WTC11 (cell line): ENCODE data around the gene GSC. TPM values are rescaled to one million over a fixed set of nuclear protein-coding genes. Genes with fewer than 3 reads are reported as not detected.

Experiments
- ATAC-seq: fragments of 200-7000 bp; cut with Tn5 transposase; 2 replicates; pipeline ENCODE4 v1.10.0; 2021; ENCODE audit warnings: mild to moderate bottlenecking, moderate library complexity
- CTCF ChIA-PET: fragments of 300-600 bp; sonication (Branson Sonifier 250); formaldehyde crosslinking; loops from one replicate; lab custom pipeline; 2021; ENCODE audit warnings: antibody characterized with exemption; lab: Charles Lee
- POLR2A ChIA-PET: fragments of 350-600 bp; sonication (Branson Sonifier 250); formaldehyde crosslinking; loops from one replicate; lab custom pipeline; 2021; ENCODE audit warnings: antibody characterized with exemption; lab: Charles Lee
- DNase-seq: peaks from one replicate; pipeline ENCODE4 v3.0.0; 2021; ENCODE audit warnings: low spot score
- H3K27ac Mint-ChIP-seq: 2 replicates; pipeline ENCODE4 v1.8.0; 2021; ENCODE audit warnings: mixed read lengths
- H3K27me3 Mint-ChIP-seq: 2 replicates; pipeline ENCODE4 v1.8.0; 2021; ENCODE audit warnings: low read depth, mild to moderate bottlenecking, moderate library complexity, mixed read lengths
- H3K36me3 Mint-ChIP-seq: 2 replicates; pipeline ENCODE4 v1.8.0; 2021; ENCODE audit warnings: mixed read lengths
- H3K4me1 Mint-ChIP-seq: 2 replicates; pipeline ENCODE4 v1.8.0; 2022; ENCODE audit warnings: mixed read lengths
- H3K4me3 Mint-ChIP-seq: 2 replicates; pipeline ENCODE4 v1.8.0; 2021; ENCODE audit warnings: mild to moderate bottlenecking, moderate library complexity, mixed read lengths
- H3K9me3 Mint-ChIP-seq: 2 replicates; pipeline ENCODE4 v1.8.0; 2021; ENCODE audit warnings: mixed read lengths
- CBFB ChIP-seq: sonication (generic); formaldehyde crosslinking; IDR thresholded peaks from 2 replicates; pipeline ENCODE4 v1.8.1; 2022; ENCODE audit warnings: mild to moderate bottlenecking, low read depth, missing genetic modification reagents
- CTCF ChIP-seq: fragments of 200-600 bp; IDR thresholded peaks from 2 replicates; pipeline ENCODE4 v1.8.0; 2022; ENCODE audit warnings: antibody characterized with exemption
- EMX1 ChIP-seq: fragments of 250-450 bp; sonication (Bioruptor Pico); IDR thresholded peaks from 2 replicates; pipeline ENCODE4 v1.8.0; 2021; ENCODE audit warnings: mild to moderate bottlenecking
- FOXJ3 ChIP-seq: sonication (generic); formaldehyde crosslinking; IDR thresholded peaks from 2 replicates; pipeline ENCODE4 v1.9.0; 2021; ENCODE audit warnings: missing genetic modification reagents, mild to moderate bottlenecking, borderline replicate concordance
- GABPB1 ChIP-seq: sonication (generic); formaldehyde crosslinking; IDR thresholded peaks from 2 replicates; pipeline ENCODE4 v1.8.1; 2023; ENCODE audit warnings: mild to moderate bottlenecking, missing genetic modification reagents
- GTF2I ChIP-seq: fragments of 250-450 bp; sonication (Bioruptor Pico); conservative IDR thresholded peaks from 2 replicates; pipeline ENCODE4 v1.4.0; 2021; ENCODE audit warnings: mild to moderate bottlenecking
- IRF2 ChIP-seq: sonication (generic); formaldehyde crosslinking; IDR thresholded peaks from 2 replicates; pipeline ENCODE4 v1.8.0; 2022; ENCODE audit warnings: low read depth, missing genetic modification reagents, borderline replicate concordance
- JUN ChIP-seq: sonication (generic); formaldehyde crosslinking; IDR thresholded peaks from 2 replicates; pipeline ENCODE4 v1.8.0; 2023; ENCODE audit warnings: mild to moderate bottlenecking, missing genetic modification reagents
- NFYB ChIP-seq: sonication (generic); formaldehyde crosslinking; conservative IDR thresholded peaks from 2 replicates; pipeline ENCODE4 v1.8.0; 2022; ENCODE audit warnings: low read depth, missing genetic modification reagents
- OVOL2 ChIP-seq: fragments of 250-450 bp; sonication (Bioruptor Pico); IDR thresholded peaks from 2 replicates; pipeline ENCODE4 v1.9.0; 2021; ENCODE audit warnings: mild to moderate bottlenecking, borderline replicate concordance
- PRRX2 ChIP-seq: fragments of 250-450 bp; sonication (Bioruptor Pico); IDR thresholded peaks from 2 replicates; pipeline ENCODE4 v1.8.0; 2021; ENCODE audit warnings: mild to moderate bottlenecking
- RORB ChIP-seq: fragments of 250-450 bp; sonication (Bioruptor Pico); IDR thresholded peaks from 2 replicates; pipeline ENCODE4 v1.9.0; 2021; ENCODE audit warnings: mild to moderate bottlenecking
- SMAD3 ChIP-seq: sonication (generic); formaldehyde crosslinking; IDR thresholded peaks from 2 replicates; pipeline ENCODE4 v1.8.0; 2022; ENCODE audit warnings: missing genetic modification reagents, mild to moderate bottlenecking, borderline replicate concordance
- SMAD4 ChIP-seq: sonication (generic); formaldehyde crosslinking; IDR thresholded peaks from 2 replicates; pipeline ENCODE4 v1.8.0; 2022; ENCODE audit warnings: mild to moderate bottlenecking, missing genetic modification reagents
- SOX15 ChIP-seq: fragments of 250-450 bp; sonication (Bioruptor Pico); IDR thresholded peaks from 2 replicates; pipeline ENCODE4 v1.9.0; 2021; ENCODE audit warnings: mild to moderate bottlenecking
- ZBTB21 ChIP-seq: sonication (generic); formaldehyde crosslinking; IDR thresholded peaks from 2 replicates; pipeline ENCODE4 v1.8.1; 2023; ENCODE audit warnings: mild to moderate bottlenecking, missing genetic modification reagents, borderline replicate concordance
- ZNF121 ChIP-seq: sonication (generic); formaldehyde crosslinking; IDR thresholded peaks from 2 replicates; pipeline ENCODE4 v1.8.0; 2023; ENCODE audit warnings: missing genetic modification reagents
- ZNF263 ChIP-seq: sonication (generic); formaldehyde crosslinking; IDR thresholded peaks from 2 replicates; pipeline ENCODE4 v1.8.1; 2022; ENCODE audit warnings: low read depth, mild to moderate bottlenecking, moderate library complexity, missing genetic modification reagents
- ZNF416 ChIP-seq: fragments of 250-450 bp; sonication (Bioruptor Pico); IDR thresholded peaks from 2 replicates; pipeline ENCODE4 v1.9.0; 2021; ENCODE audit warnings: mild to moderate bottlenecking, inconsistent platforms
- ZNF512 ChIP-seq: sonication (generic); formaldehyde crosslinking; IDR thresholded peaks from 2 replicates; pipeline ENCODE4 v1.8.1; 2022; ENCODE audit warnings: missing genetic modification reagents, borderline replicate concordance
- total RNA-seq: library from RNA; stranded (reverse); gene quantifications from 3 replicates; pipeline ENCODE4 v1.2.3, GENCODE V29; 2021
- TF ChIP-seq, protein P1 (sequence below): fragments of 250-450 bp; sonication (Bioruptor Pico); IDR thresholded peaks from 2 replicates; pipeline ENCODE4 v1.9.0; 2021; ENCODE audit warnings: mild to moderate bottlenecking
- TF ChIP-seq, protein P2 (sequence below): sonication (generic); formaldehyde crosslinking; IDR thresholded peaks from 2 replicates; pipeline ENCODE4 v1.8.1; 2023; ENCODE audit warnings: mild to moderate bottlenecking, missing genetic modification reagents
- TF ChIP-seq, protein P3 (sequence below): sonication (generic); formaldehyde crosslinking; IDR thresholded peaks from 2 replicates; pipeline ENCODE4 v1.8.0; 2022; ENCODE audit warnings: mild to moderate bottlenecking, missing genetic modification reagents
- TF ChIP-seq, protein P4 (sequence below): sonication (generic); formaldehyde crosslinking; conservative IDR thresholded peaks from 2 replicates; pipeline ENCODE4 v1.8.1; 2022; ENCODE audit warnings: mild to moderate bottlenecking, missing genetic modification reagents
- TF ChIP-seq, protein P5 (sequence below): sonication (generic); formaldehyde crosslinking; IDR thresholded peaks from 2 replicates; pipeline ENCODE4 v1.8.0; 2023; ENCODE audit warnings: missing genetic modification reagents, mild to moderate bottlenecking, borderline replicate concordance
- TF ChIP-seq, protein P6 (sequence below): fragments of 250-450 bp; sonication (Bioruptor Pico); IDR thresholded peaks from 2 replicates; pipeline ENCODE4 v1.9.0; 2021; ENCODE audit warnings: moderate library complexity, mild to moderate bottlenecking, inconsistent platforms, borderline replicate concordance

The GSC gene
- total RNA-seq, 1 experiment from 2014 or later: 4.4 TPM

GRCh38 chr14:94779713-94780112 lies 9.8 kb upstream of the GSC start:
- CTCF ChIA-PET: interaction anchor here (1.3 kb wide), 1 partner anchor 12 kb away, joined by 3 read pairs; no protein-coding TSS in a partner anchor
- ATAC-seq (no peak), DNase-seq (no peak)
- Mint-ChIP-seq H3K36me3 (no peaks in the 10 kb centered on the region), H3K27me3 (peaks cover 71% of the 10 kb centered on the region), H3K4me3 (no peak overlapping the region), H3K9me3 (no peaks in the 10 kb centered on the region)
- TF ChIP-seq, protein P1, sequence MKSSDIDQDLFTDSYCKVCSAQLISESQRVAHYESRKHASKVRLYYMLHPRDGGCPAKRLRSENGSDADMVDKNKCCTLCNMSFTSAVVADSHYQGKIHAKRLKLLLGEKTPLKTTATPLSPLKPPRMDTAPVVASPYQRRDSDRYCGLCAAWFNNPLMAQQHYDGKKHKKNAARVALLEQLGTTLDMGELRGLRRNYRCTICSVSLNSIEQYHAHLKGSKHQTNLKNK (CRISPR knock-in tag): no peak
- TF ChIP-seq, protein P2, sequence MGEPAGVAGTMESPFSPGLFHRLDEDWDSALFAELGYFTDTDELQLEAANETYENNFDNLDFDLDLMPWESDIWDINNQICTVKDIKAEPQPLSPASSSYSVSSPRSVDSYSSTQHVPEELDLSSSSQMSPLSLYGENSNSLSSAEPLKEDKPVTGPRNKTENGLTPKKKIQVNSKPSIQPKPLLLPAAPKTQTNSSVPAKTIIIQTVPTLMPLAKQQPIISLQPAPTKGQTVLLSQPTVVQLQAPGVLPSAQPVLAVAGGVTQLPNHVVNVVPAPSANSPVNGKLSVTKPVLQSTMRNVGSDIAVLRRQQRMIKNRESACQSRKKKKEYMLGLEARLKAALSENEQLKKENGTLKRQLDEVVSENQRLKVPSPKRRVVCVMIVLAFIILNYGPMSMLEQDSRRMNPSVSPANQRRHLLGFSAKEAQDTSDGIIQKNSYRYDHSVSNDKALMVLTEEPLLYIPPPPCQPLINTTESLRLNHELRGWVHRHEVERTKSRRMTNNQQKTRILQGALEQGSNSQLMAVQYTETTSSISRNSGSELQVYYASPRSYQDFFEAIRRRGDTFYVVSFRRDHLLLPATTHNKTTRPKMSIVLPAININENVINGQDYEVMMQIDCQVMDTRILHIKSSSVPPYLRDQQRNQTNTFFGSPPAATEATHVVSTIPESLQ (CRISPR knock-in tag): no peak
- TF ChIP-seq CBFB (CRISPR knock-in tag) (no peak), ZNF121 (CRISPR knock-in tag) (no peak), OVOL2 (CRISPR knock-in tag) (no peak), PRRX2 (CRISPR knock-in tag) (no peak), SMAD4 (CRISPR knock-in tag) (no peak)
- TF ChIP-seq, protein P3, sequence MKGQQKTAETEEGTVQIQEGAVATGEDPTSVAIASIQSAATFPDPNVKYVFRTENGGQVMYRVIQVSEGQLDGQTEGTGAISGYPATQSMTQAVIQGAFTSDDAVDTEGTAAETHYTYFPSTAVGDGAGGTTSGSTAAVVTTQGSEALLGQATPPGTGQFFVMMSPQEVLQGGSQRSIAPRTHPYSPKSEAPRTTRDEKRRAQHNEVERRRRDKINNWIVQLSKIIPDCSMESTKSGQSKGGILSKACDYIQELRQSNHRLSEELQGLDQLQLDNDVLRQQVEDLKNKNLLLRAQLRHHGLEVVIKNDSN (CRISPR knock-in tag): no peak
- TF ChIP-seq, all 79 proteins: peak for 0
- Mint-ChIP-seq H3K4me1 (peaks cover 45% of the 10 kb centered on the region), H3K27ac (no peak overlapping the region)
- POLR2A ChIA-PET: no interaction called here

GRCh38 chr14:94775871-94776210 lies 5.9 kb upstream of the GSC start:
- Mint-ChIP-seq H3K27me3 (peaks cover 100% of the 10 kb centered on the region), H3K27ac (no peak overlapping the region)
- no peak for ATAC-seq
- TF ChIP-seq, protein P4, sequence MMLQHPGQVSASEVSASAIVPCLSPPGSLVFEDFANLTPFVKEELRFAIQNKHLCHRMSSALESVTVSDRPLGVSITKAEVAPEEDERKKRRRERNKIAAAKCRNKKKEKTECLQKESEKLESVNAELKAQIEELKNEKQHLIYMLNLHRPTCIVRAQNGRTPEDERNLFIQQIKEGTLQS (CRISPR knock-in tag): no peak
- TF ChIP-seq RORB (CRISPR knock-in tag): no peak
- TF ChIP-seq, protein P5, sequence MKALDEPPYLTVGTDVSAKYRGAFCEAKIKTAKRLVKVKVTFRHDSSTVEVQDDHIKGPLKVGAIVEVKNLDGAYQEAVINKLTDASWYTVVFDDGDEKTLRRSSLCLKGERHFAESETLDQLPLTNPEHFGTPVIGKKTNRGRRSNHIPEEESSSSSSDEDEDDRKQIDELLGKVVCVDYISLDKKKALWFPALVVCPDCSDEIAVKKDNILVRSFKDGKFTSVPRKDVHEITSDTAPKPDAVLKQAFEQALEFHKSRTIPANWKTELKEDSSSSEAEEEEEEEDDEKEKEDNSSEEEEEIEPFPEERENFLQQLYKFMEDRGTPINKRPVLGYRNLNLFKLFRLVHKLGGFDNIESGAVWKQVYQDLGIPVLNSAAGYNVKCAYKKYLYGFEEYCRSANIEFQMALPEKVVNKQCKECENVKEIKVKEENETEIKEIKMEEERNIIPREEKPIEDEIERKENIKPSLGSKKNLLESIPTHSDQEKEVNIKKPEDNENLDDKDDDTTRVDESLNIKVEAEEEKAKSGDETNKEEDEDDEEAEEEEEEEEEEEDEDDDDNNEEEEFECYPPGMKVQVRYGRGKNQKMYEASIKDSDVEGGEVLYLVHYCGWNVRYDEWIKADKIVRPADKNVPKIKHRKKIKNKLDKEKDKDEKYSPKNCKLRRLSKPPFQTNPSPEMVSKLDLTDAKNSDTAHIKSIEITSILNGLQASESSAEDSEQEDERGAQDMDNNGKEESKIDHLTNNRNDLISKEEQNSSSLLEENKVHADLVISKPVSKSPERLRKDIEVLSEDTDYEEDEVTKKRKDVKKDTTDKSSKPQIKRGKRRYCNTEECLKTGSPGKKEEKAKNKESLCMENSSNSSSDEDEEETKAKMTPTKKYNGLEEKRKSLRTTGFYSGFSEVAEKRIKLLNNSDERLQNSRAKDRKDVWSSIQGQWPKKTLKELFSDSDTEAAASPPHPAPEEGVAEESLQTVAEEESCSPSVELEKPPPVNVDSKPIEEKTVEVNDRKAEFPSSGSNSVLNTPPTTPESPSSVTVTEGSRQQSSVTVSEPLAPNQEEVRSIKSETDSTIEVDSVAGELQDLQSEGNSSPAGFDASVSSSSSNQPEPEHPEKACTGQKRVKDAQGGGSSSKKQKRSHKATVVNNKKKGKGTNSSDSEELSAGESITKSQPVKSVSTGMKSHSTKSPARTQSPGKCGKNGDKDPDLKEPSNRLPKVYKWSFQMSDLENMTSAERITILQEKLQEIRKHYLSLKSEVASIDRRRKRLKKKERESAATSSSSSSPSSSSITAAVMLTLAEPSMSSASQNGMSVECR (CRISPR knock-in tag): no peak
- TF ChIP-seq IRF2: no peak
- TF ChIP-seq, protein P6, sequence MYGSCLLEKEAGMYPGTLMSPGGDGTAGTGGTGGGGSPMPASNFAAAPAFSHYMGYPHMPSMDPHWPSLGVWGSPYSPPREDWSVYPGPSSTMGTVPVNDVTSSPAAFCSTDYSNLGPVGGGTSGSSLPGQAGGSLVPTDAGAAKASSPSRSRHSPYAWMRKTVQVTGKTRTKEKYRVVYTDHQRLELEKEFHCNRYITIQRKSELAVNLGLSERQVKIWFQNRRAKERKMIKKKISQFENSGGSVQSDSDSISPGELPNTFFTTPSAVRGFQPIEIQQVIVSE (CRISPR knock-in tag): no peak
- TF ChIP-seq ZBTB21: no peak
- no peak for TF ChIP-seq JUN (CRISPR knock-in tag)
- no peak for TF ChIP-seq SMAD3 (CRISPR knock-in tag)
- no peak for TF ChIP-seq FOXJ3
- TF ChIP-seq OVOL2 (CRISPR knock-in tag): no peak
- no peak for TF ChIP-seq ZNF263 (CRISPR knock-in tag)
- TF ChIP-seq EMX1 (CRISPR knock-in tag): no peak
- TF ChIP-seq ZNF512 (CRISPR knock-in tag): no peak
- TF ChIP-seq GTF2I (CRISPR knock-in tag): no peak
- TF ChIP-seq ZNF416 (CRISPR knock-in tag): no peak
- no peak for TF ChIP-seq NFYB (CRISPR knock-in tag)
- TF ChIP-seq CTCF: no peak
- no peak for TF ChIP-seq GABPB1 (CRISPR knock-in tag)
- no peak for TF ChIP-seq SOX15
- TF ChIP-seq, all 79 proteins: peak for 0
- ChIA-PET CTCF (no interaction called here), POLR2A (no interaction called here)
- DNase-seq: no peak
- H3K9me3 Mint-ChIP-seq: no peaks in the 10 kb centered on the region
- peaks cover 71% of the 10 kb centered on the region for H3K4me1 Mint-ChIP-seq
- no peaks in the 10 kb centered on the region for H3K36me3 Mint-ChIP-seq
- peak overlapping the region; percentile 48 for H3K4me3 Mint-ChIP-seq
